ENCODE results near the gene NUDT8. TPM values are rescaled to one million over a fixed set of nuclear protein-coding genes. Genes with fewer than 3 reads are reported as not detected.
"Not testable (repeated sequence)": the region's sequence is repeated elsewhere in the genome, so short reads cannot be mapped to it uniquely, and the experiment has no call there.

NUDT8 gene
- total RNA-seq, 1 donor from 2014 or later = 17.8 TPM

DNA sequence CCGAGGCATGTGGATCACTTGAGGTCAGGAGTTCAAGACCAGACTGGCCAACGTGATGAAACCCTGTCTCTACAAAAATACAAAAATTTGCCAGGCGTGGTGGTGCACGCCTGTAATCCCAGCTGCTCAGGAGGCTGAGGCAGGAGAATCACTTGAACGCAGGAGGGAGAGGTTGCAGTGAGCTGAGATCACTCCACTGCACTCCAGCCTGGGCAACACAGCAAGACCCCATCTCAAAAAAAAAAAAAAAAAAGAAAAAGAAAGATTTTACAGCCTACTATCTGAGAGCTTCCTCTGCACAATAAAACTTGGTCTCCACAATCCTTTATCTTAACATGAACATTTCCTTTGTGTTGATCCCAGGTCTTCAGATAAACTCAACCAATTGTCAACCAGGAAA lies 31.0 kb upstream of the NUDT8 start:
- DNase-seq (ENCODE audit: low spot score) = not testable (repeated sequence)

DNA sequence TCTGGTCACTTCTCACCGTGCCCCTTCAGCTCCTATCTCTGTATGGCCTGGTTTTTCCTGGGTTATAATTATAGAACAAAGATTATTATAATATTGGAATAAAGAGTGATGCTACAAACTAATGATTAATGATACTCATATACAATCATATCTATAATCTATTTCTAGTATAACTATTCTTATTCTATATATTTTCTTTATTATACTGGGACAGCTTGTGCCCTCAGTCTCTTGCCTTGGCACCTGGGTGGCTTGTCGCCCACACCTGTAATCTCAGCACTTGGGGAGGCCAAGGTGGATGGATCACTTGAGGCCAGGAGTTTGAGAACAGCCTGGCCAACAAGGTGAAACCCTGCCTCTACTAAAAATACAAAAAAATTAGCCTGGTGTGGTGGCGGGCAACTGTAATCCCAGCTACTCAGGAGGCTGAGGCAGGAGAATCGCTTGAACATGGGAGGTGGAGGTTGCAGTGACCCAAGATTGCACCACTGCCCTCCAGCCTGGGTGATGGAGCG lies 30.0 kb upstream of the NUDT8 start:
- not testable (repeated sequence) for DNase-seq (ENCODE audit: low spot score)

DNA sequence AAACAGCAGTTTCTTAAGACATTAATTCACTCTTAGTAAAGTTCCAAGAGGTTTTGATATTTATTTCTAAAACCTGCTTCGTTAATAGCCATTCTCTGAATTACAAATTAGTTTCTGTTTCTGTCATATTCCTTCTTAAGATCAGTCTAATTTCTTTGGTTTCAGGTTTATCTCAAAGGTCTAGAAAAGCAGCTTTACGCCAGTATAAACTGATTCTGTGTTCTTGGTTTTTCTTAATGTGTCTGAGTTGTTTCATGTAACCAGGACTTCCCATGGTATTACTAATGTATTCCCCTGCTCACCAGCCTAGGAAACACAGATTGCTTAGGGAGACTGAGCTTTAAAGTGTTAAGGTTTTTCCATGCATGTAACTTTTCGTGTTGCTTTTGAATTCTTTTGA lies 27.6 kb upstream of the NUDT8 start:
- no peak for DNase-seq (ENCODE audit: low spot score)

DNA sequence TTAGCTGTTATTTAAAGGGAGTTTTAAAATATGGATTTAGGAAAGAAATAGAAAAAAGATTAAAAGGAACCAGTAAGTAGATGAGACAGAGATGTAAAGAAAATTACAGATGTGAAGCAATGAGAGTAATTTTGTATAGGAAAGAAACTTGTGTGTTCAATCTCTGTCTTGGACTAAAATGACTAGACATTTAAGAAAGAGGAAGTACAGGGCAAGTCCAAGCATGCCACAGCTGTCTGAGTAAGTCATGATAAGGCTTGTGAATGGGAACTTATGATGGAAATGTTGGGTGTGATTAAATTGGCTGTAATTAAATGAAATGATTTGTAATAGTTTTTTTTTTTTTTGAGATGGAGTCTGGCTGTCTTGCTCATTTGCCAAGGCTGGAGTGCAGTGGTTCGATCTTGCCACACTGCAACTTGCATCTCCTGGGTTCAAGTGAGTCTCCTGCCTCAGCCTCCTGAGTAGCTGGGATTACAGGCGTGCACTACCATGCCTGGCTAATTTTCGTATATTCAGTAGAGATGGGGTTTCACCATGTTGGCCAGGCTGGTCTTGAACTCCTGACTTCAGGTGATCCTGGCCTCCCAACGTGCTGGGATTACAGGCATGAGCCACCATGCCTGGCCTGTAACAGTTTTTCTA lies 26.7 kb upstream of the NUDT8 start:
- DNase-seq (ENCODE audit: low spot score) = no peak

DNA sequence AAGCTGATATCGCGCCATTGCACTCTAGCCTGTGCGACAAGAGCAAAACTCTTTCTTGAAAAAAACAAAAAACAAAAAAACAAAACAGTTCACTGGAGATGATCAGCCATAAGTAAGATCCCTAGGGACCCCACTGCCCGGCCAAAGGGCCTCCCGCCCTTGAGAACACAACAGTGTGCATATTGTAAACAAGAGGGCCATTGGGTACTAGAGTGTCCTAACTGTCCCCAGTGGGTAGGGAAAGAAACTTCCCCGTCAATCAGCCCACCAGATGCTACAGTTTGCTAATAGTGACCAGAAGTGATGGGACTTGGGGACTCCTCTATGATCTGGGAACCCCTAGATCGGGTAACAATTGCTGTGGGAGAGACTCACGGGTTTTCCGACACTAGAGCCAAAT lies 24.5 kb upstream of the NUDT8 start:
- no peak for DNase-seq (ENCODE audit: low spot score)

DNA sequence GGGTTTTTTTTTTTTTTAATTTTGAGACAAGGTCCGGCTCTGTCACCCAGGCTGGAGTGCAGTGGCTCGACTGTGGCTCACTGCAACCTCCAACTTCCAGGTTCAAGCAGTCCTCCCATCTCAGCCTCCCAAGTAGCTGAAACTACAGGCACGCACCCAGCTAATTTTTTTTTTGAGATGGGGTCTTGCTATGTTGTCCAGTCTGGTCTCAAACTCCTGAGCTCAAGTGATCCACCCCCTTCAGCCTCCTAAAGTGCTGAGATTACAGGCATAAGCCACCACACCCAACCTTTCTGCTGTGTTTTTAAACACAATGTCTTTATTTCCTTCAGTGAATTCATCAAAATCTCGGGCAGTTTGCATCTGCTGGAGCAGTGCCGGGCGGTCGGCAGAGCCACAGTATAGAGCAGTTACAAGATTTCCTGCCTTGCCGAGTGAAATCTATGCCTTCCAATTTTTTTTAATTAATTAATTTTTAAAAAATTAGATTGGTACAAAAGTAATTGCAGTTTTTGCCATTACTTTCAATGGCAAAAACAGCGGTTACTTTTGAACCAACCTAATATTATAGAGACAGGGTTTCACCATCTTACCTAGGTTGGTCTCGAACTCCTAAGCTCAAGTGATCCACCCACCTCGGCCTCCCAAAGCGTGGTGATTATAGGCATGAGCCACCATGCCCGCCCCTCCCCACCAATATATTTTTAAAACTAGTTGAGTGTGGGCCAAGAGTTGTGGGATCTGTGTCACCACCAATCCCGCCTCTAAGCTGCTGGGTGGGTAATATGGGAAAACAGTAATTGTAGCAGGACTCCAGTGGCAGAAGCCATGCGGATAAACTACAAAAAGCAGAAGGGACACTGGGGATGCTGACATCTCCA lies 23.5 kb upstream of the NUDT8 start:
- no peak for DNase-seq (ENCODE audit: low spot score)

DNA sequence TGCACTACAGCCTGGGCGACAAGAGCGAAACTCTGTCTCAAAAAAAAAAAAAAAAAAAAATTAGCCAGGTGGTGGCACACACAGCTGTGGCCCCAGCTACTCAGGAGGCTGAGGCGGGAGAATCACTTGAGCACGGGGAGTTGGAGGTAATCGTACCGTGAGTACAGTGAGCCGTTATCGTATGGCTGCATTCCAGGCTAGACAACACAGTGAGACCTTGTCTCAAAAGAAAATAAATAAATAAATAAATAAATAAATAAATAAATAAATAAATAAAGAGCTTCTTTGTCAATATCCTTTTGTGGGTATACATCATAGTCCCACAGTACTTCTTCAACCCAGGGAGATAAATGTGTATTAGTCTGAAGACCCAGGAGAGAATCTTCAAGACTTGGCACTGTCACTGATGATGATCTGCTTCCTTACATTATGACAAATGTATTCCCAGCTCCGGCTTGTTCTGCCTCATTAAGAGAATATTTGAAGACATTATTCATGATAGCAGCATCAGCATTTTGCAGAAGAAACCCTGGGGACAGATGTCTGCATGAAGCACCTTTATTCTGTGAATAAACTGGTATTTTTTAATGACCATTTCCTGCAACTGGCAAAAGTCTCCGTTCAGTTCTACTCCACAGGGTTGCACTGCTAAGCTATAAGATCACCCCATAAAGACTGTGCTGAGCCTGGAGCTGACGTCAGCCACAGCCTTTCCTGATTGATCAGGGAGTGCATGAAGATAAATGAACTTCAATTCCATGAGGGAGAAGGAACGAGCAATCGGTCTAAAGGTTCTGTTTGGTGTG lies 22.4 kb upstream of the NUDT8 start:
- DNase-seq (ENCODE audit: low spot score) = no peak

DNA sequence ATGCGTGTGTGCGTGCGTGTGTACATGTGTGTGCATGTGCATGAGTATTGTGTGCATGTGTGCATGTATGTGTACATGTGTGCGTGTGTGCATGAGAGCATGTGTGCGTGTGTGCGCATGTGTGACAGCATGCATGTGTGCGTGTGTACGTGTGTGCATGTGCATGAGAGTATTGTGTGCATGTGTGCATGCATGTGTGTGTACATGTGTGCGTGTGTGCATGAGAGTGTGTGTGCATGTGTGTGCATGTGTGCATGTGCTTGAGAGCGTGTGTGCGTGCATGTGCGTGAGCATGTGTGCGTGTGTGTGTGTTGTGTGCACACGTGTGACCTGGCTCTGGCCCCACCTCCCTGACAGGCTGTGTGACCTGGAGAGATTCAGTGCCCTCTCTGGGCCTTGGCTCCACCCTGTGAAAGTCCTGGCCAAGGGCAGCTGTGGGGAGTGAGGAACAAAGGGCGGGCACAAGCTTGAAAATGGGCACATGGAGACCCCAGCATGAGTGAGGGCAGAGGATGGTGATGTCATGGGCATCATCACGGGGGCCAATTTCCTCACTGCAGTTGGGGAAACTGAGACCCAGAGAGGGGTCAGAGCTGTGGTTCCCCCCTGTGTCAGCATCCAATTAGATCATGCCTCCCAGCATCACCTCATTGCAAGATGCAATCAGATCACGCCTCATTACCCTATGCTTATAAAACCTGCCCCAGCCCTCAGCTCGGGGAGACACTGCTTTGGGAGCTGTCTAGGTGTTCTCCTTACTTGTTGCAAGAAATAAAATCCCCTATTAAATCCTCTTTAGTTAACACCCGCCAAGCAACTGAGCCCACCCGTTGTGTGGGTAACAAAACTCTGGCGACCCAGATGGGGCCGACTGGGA lies 20.1 kb upstream of the NUDT8 start:
- DNase-seq (ENCODE audit: low spot score) = no peak

DNA sequence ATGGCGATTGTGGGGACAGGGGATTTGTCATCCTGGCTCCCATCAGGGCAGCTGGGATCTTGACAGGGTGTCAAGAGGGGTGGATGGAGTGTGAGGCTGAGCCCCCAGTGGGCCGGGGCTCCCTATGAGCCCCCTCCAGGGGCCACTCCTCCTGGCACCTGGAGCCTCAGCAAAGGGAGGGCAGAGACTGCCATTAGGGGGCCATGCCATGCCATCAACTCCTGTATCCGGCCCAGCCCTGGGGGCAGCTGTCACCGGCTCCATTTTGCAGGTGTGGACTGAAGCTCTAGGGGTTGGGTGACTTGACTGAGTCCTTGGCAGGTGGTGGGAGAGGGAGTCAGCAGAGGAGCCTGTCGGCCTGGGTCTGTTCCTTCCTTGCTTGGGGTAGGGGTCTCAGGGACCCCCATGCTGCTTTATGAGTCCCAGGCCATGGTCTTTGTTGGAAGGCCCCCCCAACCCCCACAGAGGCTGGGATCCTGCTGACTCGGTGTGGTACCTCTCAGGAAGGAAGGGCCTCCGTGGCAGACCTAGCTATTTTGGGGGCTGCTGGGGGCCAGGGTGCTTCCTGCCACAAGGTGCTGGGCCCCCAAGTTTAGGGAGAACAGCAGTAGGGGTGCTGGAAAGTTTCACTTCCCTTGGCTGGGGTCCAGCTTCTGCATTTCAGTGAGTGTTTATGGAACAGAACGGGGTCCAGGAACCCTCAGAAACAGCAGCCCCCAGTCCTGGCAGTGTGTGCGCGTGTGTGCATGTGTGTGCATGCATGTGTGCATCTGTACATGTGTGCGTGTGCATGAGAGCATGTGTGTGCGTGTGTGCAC lies 19.3 kb upstream of the NUDT8 start:
- no peak for DNase-seq (ENCODE audit: low spot score)

DNA sequence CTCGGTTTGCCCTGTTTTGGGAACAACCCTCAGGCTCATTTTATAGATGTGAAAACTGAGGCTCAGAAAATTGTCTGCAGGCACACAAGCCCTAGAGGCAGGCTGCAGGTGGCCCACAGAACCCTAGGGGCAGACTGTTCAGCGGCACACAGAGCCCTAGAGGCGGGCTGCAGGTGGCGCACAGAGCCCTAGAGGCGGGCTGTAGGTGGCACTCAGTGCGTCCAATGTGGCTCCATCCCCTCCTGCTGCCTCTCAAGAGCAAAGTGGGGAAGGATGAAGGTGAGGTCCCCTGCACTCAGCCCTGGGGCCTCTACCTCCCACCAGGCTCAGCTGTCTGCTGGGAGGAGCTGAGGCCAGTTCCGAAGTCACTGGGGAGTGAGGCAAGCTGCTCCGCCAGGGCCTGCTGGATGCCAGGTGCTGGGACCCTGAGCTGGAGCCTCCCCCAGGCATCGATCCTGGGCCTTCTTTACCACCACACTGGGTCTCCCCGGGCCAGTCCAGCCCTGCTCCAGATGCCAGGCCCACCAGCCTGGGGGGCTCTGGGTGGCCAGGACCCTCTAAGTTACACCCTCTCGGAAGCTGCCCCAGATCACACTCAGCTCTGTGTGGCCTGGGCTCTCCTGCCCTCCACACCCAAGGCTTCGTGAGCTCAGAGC lies 18.5 kb upstream of the NUDT8 start:
- no peak for DNase-seq (ENCODE audit: low spot score)

DNA sequence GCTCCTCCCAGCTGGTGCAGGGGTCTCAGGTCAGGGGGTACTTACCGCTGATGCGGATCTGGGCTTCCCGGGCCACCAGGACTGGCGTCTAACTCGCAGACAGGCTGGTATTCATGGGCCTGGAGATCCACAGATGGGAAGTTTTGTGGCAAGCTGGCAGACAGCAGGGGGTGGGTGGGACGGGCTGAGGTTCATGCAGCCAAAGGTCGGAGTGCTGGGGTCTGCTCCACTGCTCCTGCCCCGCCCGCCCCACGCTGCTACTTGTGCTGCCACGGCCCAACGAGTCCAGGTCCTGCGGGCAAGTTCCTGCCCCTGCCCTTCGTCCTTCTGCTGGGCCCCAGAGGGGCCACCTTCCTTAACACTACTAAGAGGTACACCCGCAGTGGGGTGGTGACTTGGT lies 17.7 kb upstream of the NUDT8 start:
- no peak for DNase-seq (ENCODE audit: low spot score)

DNA sequence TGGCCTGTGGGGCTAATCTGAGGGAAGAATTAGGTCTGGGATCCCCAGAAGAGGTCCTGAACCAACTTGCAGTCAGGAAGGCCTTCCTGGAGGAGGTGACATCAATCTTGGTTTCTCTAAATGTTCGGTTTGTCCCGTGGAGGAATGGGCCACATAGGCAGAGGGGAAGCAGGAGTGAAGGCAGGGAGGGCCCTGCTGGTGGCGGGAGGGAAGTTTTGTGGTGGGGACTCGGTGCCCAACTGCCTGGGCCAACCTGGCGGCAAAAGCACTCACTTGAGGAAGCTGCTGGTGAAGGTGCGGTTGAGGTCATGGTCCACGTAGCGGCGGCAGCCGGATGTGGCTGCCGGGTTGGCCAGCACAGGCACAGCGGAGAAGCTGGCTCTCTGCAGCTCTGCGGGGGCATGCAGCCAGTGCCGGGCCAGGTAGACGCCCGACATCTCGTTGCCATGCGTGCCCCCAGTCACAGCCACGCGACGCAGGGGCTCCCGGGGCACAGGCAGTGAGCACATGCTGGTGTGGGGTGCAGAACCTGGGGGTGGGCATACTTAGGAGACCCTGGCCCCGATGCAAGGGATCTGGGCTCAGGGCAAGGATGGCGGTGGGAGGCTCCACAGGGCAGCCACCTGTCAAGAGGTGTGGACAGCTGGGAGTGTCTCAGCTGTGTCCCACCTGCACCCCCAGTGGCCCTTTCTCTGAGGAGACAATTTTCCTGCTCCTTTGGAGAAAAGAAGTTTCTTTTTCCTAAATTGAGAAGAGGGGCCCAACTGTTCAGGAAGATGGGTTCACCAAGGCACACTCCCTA lies 17.0 kb upstream of the NUDT8 start:
- DNase-seq (ENCODE audit: low spot score) = no peak

DNA sequence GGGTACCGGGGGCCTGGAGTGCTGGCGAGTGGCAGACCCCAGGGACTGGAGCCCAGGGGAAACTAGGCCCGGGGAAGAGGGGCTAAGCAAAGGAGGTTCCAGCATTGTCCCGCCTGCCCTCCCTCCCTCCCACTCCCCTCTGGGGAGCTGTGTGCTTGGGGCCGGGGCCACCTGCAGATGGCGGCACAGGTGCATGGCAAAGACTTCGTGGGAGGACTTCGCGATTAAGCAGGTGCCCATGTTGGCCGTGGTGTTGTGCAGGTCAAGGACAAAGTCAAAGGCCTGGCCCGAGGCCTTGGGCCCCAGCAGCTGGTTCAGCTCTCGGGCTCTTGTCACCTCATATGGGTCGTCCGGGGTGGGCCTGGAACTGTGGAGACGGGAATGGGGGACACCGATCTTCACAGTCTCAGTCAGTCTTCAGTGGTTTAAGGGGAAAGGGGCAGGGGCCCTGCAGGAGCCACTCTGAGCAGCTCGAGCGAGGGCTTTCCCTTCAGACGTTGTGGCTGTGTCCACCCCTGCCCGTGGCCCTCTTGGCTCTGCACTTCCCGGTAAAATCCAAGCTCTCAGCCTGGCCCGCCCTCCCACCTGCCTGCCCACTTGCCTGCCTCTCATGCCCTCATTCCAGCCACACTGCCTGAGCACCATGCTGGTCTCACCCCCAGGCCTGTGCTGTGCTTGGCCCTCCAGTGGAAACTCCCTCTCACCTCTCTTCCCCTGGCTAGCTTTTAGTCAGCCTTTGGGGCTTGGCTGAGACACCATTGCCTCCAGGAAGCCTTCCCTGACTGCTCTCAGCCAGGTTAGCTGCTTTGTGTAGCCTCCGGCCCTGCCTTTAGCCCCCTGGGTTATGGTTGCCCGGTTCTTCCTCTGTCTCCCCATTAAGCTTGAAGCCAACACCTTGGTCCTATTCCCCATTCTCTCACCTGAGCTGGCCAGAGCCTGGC lies 16.1 kb upstream of the NUDT8 start:
- no peak for DNase-seq (ENCODE audit: low spot score)

DNA sequence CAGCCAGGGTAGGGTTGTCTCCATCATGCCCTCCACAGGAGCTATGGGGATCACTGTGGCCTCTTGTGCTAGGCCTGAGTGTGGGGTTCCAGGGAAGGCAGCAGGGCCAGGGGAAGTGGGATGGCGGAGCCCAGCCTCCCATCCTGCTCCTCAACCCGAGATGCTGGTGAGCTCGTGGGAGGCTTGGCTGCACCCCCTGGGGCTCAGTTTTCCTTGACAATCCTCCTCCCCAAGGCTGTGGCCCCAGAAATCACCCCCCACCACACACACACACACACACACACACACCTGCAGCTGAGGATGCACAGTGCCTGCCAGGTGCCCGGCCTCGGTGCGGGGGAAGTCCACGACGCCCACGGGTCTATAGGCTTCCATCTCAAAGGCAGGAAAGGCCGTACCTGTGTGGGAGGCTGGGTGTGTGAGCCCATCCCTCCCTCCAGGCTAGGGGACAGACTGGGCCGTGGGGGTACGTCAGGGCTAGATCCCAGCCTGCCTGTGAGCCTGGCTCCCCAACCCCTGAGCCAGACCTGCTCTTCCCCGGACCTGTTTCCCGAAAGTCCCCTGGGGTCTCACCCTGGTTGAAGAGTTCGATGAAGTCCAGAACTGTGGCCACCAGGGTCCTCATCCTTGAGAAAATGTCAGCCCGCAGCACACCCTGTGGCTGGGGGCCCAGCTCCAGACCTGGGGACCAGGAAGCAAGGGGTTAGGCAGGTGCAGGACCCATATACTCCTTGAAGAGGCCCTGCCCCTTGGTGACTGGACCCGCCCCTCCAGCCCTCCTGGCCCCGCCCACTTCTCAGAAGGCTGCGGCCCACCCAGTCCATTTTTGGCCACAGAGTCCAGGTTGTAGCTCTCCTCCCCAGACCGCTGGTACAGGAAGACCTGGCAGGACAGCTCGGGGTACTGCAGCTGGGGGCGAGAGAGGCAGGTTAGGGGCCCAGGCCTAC lies 15.0 kb upstream of the NUDT8 start:
- no peak for DNase-seq (ENCODE audit: low spot score)

DNA sequence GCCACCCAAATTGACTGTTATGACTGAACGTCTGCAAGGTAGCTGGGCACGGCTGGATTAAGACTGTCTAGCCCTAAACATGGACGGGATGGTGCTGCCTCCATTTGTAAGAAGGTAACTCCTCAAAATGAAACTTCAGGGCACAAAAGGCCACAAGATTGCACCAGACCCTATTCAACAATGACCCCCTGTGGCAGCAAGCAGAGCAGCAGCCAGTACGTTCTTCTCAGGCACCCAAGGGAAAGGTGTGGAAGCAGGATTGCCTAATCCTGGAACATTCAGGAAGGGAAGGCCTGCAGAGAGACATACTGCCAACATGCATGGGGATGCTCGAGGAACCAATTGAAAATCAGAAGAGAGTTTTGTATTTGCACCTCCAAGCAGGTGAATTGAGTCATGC lies 14.3 kb upstream of the NUDT8 start:
- DNase-seq (ENCODE audit: low spot score) = no peak

All from mucosa of gallbladder (tissue), 1 donor.